ENCODE results near the gene FILIP1L.

DNA sequence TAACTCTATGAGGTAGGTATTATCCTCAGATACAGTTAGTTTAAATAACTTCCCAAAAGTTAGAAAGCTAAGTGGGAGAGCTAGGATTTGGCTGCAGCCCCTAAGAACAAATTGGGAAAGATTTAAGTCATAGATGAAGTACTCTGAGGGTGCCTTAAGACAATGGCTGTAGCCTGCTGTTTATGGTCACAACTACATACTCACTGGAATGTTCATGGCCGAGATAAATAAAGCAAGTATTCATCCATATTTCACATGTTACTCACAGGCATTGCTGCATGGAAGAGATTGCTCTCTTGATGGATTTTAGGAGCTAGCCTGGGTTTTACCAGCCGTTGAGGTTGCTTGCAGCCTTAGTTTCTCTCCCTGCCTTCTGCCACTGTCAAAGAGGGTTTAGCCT lies 151.6 kb downstream of the FILIP1L start:
- TF ChIP-seq, protein P1, sequence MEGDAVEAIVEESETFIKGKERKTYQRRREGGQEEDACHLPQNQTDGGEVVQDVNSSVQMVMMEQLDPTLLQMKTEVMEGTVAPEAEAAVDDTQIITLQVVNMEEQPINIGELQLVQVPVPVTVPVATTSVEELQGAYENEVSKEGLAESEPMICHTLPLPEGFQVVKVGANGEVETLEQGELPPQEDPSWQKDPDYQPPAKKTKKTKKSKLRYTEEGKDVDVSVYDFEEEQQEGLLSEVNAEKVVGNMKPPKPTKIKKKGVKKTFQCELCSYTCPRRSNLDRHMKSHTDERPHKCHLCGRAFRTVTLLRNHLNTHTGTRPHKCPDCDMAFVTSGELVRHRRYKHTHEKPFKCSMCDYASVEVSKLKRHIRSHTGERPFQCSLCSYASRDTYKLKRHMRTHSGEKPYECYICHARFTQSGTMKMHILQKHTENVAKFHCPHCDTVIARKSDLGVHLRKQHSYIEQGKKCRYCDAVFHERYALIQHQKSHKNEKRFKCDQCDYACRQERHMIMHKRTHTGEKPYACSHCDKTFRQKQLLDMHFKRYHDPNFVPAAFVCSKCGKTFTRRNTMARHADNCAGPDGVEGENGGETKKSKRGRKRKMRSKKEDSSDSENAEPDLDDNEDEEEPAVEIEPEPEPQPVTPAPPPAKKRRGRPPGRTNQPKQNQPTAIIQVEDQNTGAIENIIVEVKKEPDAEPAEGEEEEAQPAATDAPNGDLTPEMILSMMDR (conservative IDR thresholded peaks at IDR 0.05; ENCODE audit: low read length) = no peak
- no peak for TF ChIP-seq EZH2phosphoT487 (IDR thresholded peaks at IDR 0.05; ENCODE audit: borderline replicate concordance)

Measured in Loucy (cell line).